PFSK-1 (cell line): ENCODE results near the gene TRPC6.

ENCODE experiments used
- POLR2AphosphoS5 ChIP-seq: IDR thresholded peaks from 2 replicates; pipeline ENCODE4 v1.6.1; 2012; ENCODE audit warnings: low read depth, mild to moderate bottlenecking, control low read depth, low read length, moderate library complexity
- TAF1 ChIP-seq: IDR thresholded peaks from 2 replicates; pipeline ENCODE4 v1.6.1; 2012; ENCODE audit warnings: low read length, control low read depth, borderline replicate concordance; ENCODE audit not compliant: insufficient read depth
- TF ChIP-seq, protein P1 (sequence below), 2 experiments: IDR thresholded peaks; 2 replicates each; pipeline versions ENCODE4 v1.6.1 to v1.8.0; 2011 to 2012; ENCODE audit warnings: low read depth in 2 of 2, low read length in 2 of 2, control low read depth in 1 of 2, inconsistent platforms in 1 of 2, mild to moderate bottlenecking in 1 of 2, moderate library complexity in 1 of 2; ENCODE audit not compliant: insufficient read depth in 1 of 2

DNA sequence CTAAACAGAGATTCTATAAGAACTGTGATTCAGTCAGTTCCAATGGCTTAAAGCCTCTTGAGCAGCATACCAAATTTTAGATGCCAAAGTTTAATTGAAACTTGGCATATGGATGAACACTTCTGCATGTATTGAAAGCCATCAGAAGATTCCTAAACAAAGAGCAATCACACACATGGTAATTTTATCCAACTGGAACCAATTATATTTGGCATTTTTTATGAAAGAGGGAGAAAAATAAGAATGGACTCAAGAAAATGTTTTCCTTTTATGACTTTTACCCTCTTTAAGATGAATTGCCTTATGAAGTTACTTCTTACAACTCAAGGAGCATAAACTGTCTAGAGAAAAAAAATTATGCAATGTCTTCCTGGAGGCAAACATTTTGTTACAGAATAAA is 7.4 kb downstream of the TRPC6 start:
- TF ChIP-seq, protein P1, sequence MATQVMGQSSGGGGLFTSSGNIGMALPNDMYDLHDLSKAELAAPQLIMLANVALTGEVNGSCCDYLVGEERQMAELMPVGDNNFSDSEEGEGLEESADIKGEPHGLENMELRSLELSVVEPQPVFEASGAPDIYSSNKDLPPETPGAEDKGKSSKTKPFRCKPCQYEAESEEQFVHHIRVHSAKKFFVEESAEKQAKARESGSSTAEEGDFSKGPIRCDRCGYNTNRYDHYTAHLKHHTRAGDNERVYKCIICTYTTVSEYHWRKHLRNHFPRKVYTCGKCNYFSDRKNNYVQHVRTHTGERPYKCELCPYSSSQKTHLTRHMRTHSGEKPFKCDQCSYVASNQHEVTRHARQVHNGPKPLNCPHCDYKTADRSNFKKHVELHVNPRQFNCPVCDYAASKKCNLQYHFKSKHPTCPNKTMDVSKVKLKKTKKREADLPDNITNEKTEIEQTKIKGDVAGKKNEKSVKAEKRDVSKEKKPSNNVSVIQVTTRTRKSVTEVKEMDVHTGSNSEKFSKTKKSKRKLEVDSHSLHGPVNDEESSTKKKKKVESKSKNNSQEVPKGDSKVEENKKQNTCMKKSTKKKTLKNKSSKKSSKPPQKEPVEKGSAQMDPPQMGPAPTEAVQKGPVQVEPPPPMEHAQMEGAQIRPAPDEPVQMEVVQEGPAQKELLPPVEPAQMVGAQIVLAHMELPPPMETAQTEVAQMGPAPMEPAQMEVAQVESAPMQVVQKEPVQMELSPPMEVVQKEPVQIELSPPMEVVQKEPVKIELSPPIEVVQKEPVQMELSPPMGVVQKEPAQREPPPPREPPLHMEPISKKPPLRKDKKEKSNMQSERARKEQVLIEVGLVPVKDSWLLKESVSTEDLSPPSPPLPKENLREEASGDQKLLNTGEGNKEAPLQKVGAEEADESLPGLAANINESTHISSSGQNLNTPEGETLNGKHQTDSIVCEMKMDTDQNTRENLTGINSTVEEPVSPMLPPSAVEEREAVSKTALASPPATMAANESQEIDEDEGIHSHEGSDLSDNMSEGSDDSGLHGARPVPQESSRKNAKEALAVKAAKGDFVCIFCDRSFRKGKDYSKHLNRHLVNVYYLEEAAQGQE (IDR thresholded peaks at IDR 0.05; ENCODE audit: insufficient read depth in 1 of 2, low read depth in 2 of 2, low read length in 2 of 2) = no peak
- no peak for TF ChIP-seq TAF1
- TF ChIP-seq POLR2AphosphoS5 = no peak
